Measurements from ENCODE around the gene DUSP6.

- TF ChIP-seq CTCF (IDR thresholded peaks at IDR 0.05) (no peak), EZH2 (IDR thresholded peaks at IDR 0.05; ENCODE audit: borderline replicate concordance, insufficient read depth, low read depth, low read length, poor library complexity, severe bottlenecking) (no peak)
Observed at GRCh38 chr12:89346741-89347324, 5.5 kb downstream of the DUSP6 start.
